Panc1 (cell line): Measurements from ENCODE around the gene LAIR2. TPM values are rescaled to one million over a fixed set of nuclear protein-coding genes. Genes with fewer than 3 reads are reported as not detected.
A peak's percentile ranks its signal among the peaks of the same experiment; 100 is the strongest.
"Not testable (repeated sequence)": the region's sequence is repeated elsewhere in the genome, so short reads cannot be mapped to it uniquely, and the experiment has no call there.

Experiments
- ATAC-seq: fragments of 200-7000 bp; cut with Tn5 transposase; 2 replicates; pipeline ENCODE4 v1.9.1; 2020; ENCODE audit warnings: mild to moderate bottlenecking, moderate library complexity
- BruUV-seq: library from RNA; stranded (reverse); fragments of 400-500 nt; replicated peaks from 2 replicates; lab custom pipeline; 2021; lab: Mats Ljungman, UMichigan
- CTCF ChIA-PET: fragments of 300-600 bp; sonication (Branson Sonifier 250); formaldehyde crosslinking; loops from one replicate; lab custom pipeline; 2022; ENCODE audit warnings: antibody characterized with exemption; lab: Charles Lee
- POLR2A ChIA-PET: fragments of 300-600 bp; sonication (Branson Sonifier 250); formaldehyde crosslinking; loops from one replicate; lab custom pipeline; 2022; ENCODE audit warnings: antibody characterized with exemption; lab: Charles Lee
- DNase-seq: peaks from one replicate; pipeline ENCODE4 v3.0.0-alpha.2; 2010; ENCODE audit warnings: low read depth, low spot score
- H3K27ac ChIP-seq: 2 replicates; pipeline ENCODE4 v1.5.1; 2011; ENCODE audit warnings: mild to moderate bottlenecking, low read length, inconsistent platforms
- H3K27me3 ChIP-seq: fragments of 200-500 bp; sonication (Bioruptor generic); 2 replicates; pipeline ENCODE4 v1.6.0; 2014; ENCODE audit warnings: low read length, inconsistent platforms; ENCODE audit not compliant: control insufficient read depth, insufficient read depth
- H3K36me3 ChIP-seq: fragments of 200-500 bp; sonication (Bioruptor generic); 2 replicates; pipeline ENCODE4 v1.5.1; 2014; ENCODE audit warnings: inconsistent platforms, mild to moderate bottlenecking, low read length, moderate library complexity; ENCODE audit not compliant: control insufficient read depth, insufficient read depth
- H3K4me1 ChIP-seq: 2 replicates; pipeline ENCODE4 v1.5.1; 2011; ENCODE audit warnings: inconsistent platforms, mild to moderate bottlenecking, low read length, moderate library complexity; ENCODE audit not compliant: control insufficient read depth, insufficient read depth
- H3K4me3 ChIP-seq, 2 experiments: 2 replicates each; pipeline ENCODE4 v1.5.1; 2011 to 2012; ENCODE audit warnings: low read depth in 2 of 2, low read length in 2 of 2, mild to moderate bottlenecking in 2 of 2, inconsistent platforms in 1 of 2, moderate library complexity in 1 of 2
- H3K9me3 ChIP-seq: fragments of 200-500 bp; sonication (Bioruptor generic); 2 replicates; pipeline ENCODE4 v1.5.1; 2014; ENCODE audit warnings: low read depth, mild to moderate bottlenecking, inconsistent platforms, low read length, moderate library complexity; ENCODE audit not compliant: control insufficient read depth, insufficient read depth
- CTCF ChIP-seq: fragments of 450-650 bp; IDR thresholded peaks from 2 replicates; pipeline ENCODE4 v1.5.1; 2017; ENCODE audit warnings: mild to moderate bottlenecking
- POLR2AphosphoS5 ChIP-seq: IDR thresholded peaks from 2 replicates; pipeline ENCODE4 v1.6.1; 2012; ENCODE audit warnings: mild to moderate bottlenecking, low read depth, low read length, moderate library complexity
- REST ChIP-seq, 2 experiments: IDR thresholded peaks; 2 replicates each; pipeline ENCODE4 v1.6.1; 2011 to 2012; ENCODE audit warnings: low read depth in 2 of 2, control low read depth in 1 of 2, low read length in 1 of 2, mild to moderate bottlenecking in 1 of 2, moderate library complexity in 1 of 2; ENCODE audit not compliant: insufficient read depth in 1 of 2
- SIN3A ChIP-seq: IDR thresholded peaks from 2 replicates; pipeline ENCODE4 v1.6.1; 2012; ENCODE audit warnings: low read depth, mild to moderate bottlenecking, low read length, moderate library complexity, borderline replicate concordance; ENCODE audit not compliant: insufficient read depth
- TCF7L2 ChIP-seq: IDR thresholded peaks from 2 replicates; pipeline ENCODE4 v1.6.1; 2011; ENCODE audit warnings: mild to moderate bottlenecking, low read depth, low read length, inconsistent platforms
- in situ Hi-C: cut with HindIII; loops from 2 replicates; pipeline ENCODE4 v1.10.0; 2016; ENCODE audit warnings: low sequenced_read_pairs, low pct_unique_long_range_greater_than_20kb
- intact Hi-C: fragments of 100-400 bp; cut with micrococcal nuclease; formaldehyde crosslinking; loops from one replicate; pipeline ENCODE4 v1.10.0; 2022; ENCODE audit not compliant: unreplicated experiment
- total RNA-seq: library from RNA; stranded (reverse); gene quantifications from one replicate; pipeline ENCODE4 v1.2.1, GENCODE V29; 2021; ENCODE audit not compliant: unreplicated experiment

The LAIR2 gene
- total RNA-seq, 1 experiment from 2014 or later, result not detected

- BruUV-seq, result no TSS peak
- ChIA-PET POLR2A (no interaction called here), CTCF (no interaction called here)
- ATAC-seq (no peak), DNase-seq (no peak)
- H3K27ac ChIP-seq, result no peak overlapping the region
- H3K4me1 ChIP-seq, result no peaks in the 10 kb centered on the region
- in situ Hi-C loops (no loop called here), intact Hi-C loops (no loop called here)
- TF ChIP-seq REST (IDR thresholded peaks at IDR 0.05; ENCODE audit: insufficient read depth in 1 of 2, low read depth in 2 of 2, low read length in 1 of 2) (no peak), CTCF (no peak), SIN3A (no peak), POLR2AphosphoS5 (no peak), TCF7L2 (no peak)
- no peak overlapping the region for H3K4me3 ChIP-seq
- H3K27me3 ChIP-seq, result peaks cover 24% of the 10 kb centered on the region
- no peaks in the 10 kb centered on the region for H3K36me3 ChIP-seq
- no peaks in the 10 kb centered on the region for H3K9me3 ChIP-seq
Measured at GRCh38 chr19:54493967-54494585, 8.6 kb upstream of the LAIR2 start.

DNA sequence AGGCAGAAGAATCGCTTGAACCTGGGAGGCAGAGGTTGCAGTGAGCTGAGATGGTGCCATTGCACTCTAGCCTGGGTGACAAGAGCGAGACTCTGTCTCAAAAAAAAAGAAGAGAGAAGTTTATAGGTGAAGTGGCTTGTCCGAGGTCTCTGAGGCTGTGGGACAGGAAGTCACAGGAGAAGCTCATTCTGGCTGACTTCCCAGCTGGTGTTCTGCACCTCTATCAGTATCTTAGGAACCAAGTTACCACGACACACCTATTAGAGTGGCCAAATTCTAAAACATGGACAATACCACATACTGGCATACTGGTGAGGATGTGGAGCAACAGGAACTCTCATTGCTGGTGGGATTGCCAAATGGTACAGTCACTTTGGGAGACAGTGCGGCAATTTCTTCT is 7.3 kb upstream of the LAIR2 start:
- DNase-seq, H3K36me3 ChIP-seq, intact Hi-C loops, in situ Hi-C loops, H3K4me3 ChIP-seq, H3K9me3 ChIP-seq, POLR2A ChIA-PET, BruUV-seq, ATAC-seq, H3K27ac ChIP-seq, H3K4me1 ChIP-seq: not testable (repeated sequence)
- CTCF ChIA-PET, result interaction anchor here (0.5 to 0.6 kb wide), 3 partner anchors 10 to 1060 kb away, joined by 3 to 5 read pairs (median 4); no protein-coding TSS in a partner anchor
- peaks cover 22% of the 10 kb centered on the region for H3K27me3 ChIP-seq

GRCh38 chr19:54497747-54498450 is 4.7 kb upstream of the LAIR2 start:
- intact Hi-C loops, H3K4me3 ChIP-seq, DNase-seq, CTCF ChIA-PET, H3K9me3 ChIP-seq, H3K4me1 ChIP-seq, H3K36me3 ChIP-seq, H3K27ac ChIP-seq, in situ Hi-C loops, BruUV-seq, POLR2A ChIA-PET: not testable (repeated sequence)
- 0 out of 2 replicates have a peak, but pooled peaks have one; percentile 30 for ATAC-seq
- peaks cover 19% of the 10 kb centered on the region for H3K27me3 ChIP-seq

- BruUV-seq, result not testable (repeated sequence)
Measured at GRCh38 chr19:54498451-54498772, 4.2 kb upstream of the LAIR2 start.

DNA sequence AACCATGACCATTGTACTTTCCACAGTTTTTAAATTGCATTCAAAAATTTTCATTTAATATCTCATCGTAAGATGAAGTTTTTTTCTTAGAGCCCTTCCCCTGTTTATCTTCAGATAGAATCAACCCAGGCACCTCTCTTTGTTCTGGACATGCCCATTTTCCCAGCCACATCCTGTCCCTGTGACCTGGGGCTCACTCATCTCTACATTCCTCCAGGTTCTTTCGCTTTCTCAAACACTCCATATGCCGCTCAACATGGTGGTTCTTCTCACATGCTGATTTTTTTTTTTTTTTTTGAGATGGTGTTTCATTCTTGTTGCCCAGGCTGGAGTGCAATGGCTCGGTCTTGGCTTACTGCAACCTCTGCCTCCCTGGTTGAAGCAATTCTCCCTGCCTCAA is 2.9 kb downstream of the LAIR2 start:
- BruUV-seq, CTCF ChIA-PET, H3K36me3 ChIP-seq, H3K27me3 ChIP-seq, H3K4me1 ChIP-seq, H3K9me3 ChIP-seq, DNase-seq, in situ Hi-C loops, POLR2A ChIA-PET, intact Hi-C loops, ATAC-seq, H3K27ac ChIP-seq, H3K4me3 ChIP-seq: not testable (repeated sequence)

More at GRCh38 chr19:54498451-54498772, 4.2 kb upstream of the LAIR2 start:
- intact Hi-C loops, ATAC-seq, POLR2A ChIA-PET, in situ Hi-C loops, DNase-seq, H3K9me3 ChIP-seq, H3K27ac ChIP-seq, CTCF ChIA-PET, H3K4me1 ChIP-seq, H3K36me3 ChIP-seq, H3K4me3 ChIP-seq: not testable (repeated sequence)
- peaks cover 19% of the 10 kb centered on the region for H3K27me3 ChIP-seq
